ENCODE data around the gene KCND3. TPM values are rescaled to one million over a fixed set of nuclear protein-coding genes. Genes with fewer than 3 reads are reported as not detected.

The KCND3 gene
- total RNA-seq, 1 donor from 2014 or later = 0.86 TPM

- Mint-ChIP-seq H3K27me3 (ENCODE audit: low read depth) (peaks cover 42% of the 10 kb centered on the region), H3K27ac (ENCODE audit: unreplicated experiment) (no peak overlapping the region), H3K4me3 (no peak overlapping the region), H3K4me1 (no peaks in the 10 kb centered on the region), H3K36me3 (ENCODE audit: low read depth) (no peaks in the 10 kb centered on the region), H3K9me3 (no peaks in the 10 kb centered on the region)
- no peak for DNase-seq (ENCODE audit: low read depth, low spot score)
- no peak for TF ChIP-seq CTCF (conservative IDR thresholded peaks at IDR 0.05)
Observed at GRCh38 chr1:111842411-111842810, 147.1 kb downstream of the KCND3 start.

DNA sequence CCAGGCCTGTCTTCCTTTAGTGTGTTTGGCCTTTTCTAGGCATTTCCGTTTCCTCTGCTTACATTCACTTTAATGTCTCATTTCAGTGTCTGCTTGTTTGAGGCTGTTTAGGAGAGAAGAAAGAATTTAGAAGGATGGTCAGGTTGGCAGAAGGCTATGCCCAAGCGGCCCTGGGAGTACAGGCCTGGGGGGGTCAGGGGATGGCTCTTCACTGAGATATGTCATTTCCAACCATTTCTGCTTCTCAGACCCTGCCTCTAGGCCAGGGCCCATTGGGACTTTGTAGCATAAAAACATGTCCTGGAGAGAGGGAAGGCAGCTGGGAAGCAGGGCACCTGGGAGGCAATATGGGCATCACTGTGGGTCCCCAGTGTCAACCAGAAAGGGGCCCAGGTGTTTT is 147.7 kb downstream of the KCND3 start:
- Mint-ChIP-seq H3K36me3 (ENCODE audit: low read depth) (no peaks in the 10 kb centered on the region), H3K4me3 (no peak overlapping the region), H3K4me1 (no peaks in the 10 kb centered on the region), H3K27ac (ENCODE audit: unreplicated experiment) (no peak overlapping the region), H3K9me3 (no peaks in the 10 kb centered on the region), H3K27me3 (ENCODE audit: low read depth) (peaks cover 42% of the 10 kb centered on the region)
- no peak for TF ChIP-seq CTCF (conservative IDR thresholded peaks at IDR 0.05)
- no peak for DNase-seq (ENCODE audit: low read depth, low spot score)

GRCh38 chr1:111841189-111841588 is 148.3 kb downstream of the KCND3 start:
- Mint-ChIP-seq H3K4me3 (no peak overlapping the region), H3K36me3 (ENCODE audit: low read depth) (no peaks in the 10 kb centered on the region), H3K9me3 (no peaks in the 10 kb centered on the region), H3K27ac (ENCODE audit: unreplicated experiment) (no peak overlapping the region), H3K27me3 (ENCODE audit: low read depth) (peaks cover 40% of the 10 kb centered on the region), H3K4me1 (no peaks in the 10 kb centered on the region)
- TF ChIP-seq CTCF (conservative IDR thresholded peaks at IDR 0.05) = no peak
- DNase-seq (ENCODE audit: low read depth, low spot score) = no peak

DNA sequence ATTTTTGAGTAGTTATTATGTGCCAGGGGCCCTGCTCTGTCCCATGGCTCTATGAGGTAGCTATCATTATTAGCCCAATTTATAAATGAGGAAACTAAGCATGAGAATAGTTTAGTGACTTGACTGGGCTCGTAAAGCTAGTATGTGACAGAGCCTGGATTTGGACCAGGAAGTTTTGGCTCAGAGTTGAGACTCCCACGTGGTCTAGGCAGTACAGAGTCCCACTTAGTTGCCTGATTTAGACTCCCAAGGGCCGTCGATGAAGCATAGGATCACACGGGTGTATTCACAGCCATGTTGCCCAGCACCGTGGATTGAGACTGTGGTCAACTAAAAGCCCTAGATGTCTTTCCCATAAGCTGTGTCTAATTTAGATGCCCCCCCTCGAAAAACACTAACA is 152.1 kb downstream of the KCND3 start:
- Mint-ChIP-seq H3K4me1 (no peaks in the 10 kb centered on the region), H3K27ac (ENCODE audit: unreplicated experiment) (no peak overlapping the region), H3K27me3 (ENCODE audit: low read depth) (peaks cover 42% of the 10 kb centered on the region), H3K36me3 (ENCODE audit: low read depth) (no peaks in the 10 kb centered on the region), H3K9me3 (no peaks in the 10 kb centered on the region), H3K4me3 (no peak overlapping the region)
- TF ChIP-seq CTCF (conservative IDR thresholded peaks at IDR 0.05) = no peak
- no peak for DNase-seq (ENCODE audit: low read depth, low spot score)

DNA sequence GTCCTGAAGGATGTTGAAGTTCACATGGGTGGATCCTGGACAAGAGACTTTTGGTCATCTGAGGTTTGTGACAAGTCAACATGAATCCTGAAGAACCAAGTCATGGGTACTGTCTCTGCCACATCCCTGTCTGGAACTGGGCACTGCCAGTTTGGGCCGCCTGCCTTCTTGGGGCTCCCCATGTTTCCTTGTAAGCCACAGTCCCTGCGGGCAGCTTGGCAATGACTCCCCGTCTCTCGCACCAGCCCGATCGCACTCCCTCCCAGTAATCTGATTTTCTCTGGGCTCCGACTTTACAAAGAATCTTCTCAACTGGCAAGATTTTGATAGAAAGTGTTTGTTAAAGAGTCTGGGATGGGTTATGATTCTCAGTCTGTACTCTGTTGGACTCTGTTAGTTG is 153.4 kb downstream of the KCND3 start:
- H3K27ac Mint-ChIP-seq (ENCODE audit: unreplicated experiment) = no peak overlapping the region
- no peak for TF ChIP-seq CTCF (conservative IDR thresholded peaks at IDR 0.05)
- H3K36me3 Mint-ChIP-seq (ENCODE audit: low read depth) = no peaks in the 10 kb centered on the region
- no peak overlapping the region for H3K4me3 Mint-ChIP-seq
- H3K4me1 Mint-ChIP-seq = no peaks in the 10 kb centered on the region
- H3K27me3 Mint-ChIP-seq (ENCODE audit: low read depth) = peaks cover 47% of the 10 kb centered on the region
- no peak for DNase-seq (ENCODE audit: low read depth, low spot score)
- no peaks in the 10 kb centered on the region for H3K9me3 Mint-ChIP-seq

DNA sequence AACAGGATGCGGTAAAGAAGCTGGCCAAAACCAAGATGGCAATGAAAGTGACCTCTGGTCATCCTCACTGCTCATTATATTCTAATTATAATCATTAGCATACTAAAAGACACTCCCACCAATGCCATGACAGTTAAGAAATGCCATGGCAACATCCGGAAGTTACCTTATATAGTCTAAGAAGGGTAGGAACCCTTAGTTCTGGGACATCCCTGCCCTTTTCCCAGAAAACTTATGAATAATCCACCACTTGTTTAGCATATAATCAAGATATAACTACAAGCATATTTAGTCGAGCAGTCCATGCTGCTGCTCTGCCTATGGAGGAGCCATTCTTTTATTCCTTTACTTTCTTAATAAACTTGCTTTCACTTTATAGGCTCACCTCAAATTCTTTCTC is 154.0 kb downstream of the KCND3 start:
- TF ChIP-seq CTCF (conservative IDR thresholded peaks at IDR 0.05) = no peak
- no peaks in the 10 kb centered on the region for H3K4me1 Mint-ChIP-seq
- H3K9me3 Mint-ChIP-seq = no peaks in the 10 kb centered on the region

More for the DNA sequence above, 154.0 kb downstream of the KCND3 start:
- no peak for DNase-seq (ENCODE audit: low read depth, low spot score)
- Mint-ChIP-seq H3K4me3 (no peak overlapping the region), H3K27me3 (ENCODE audit: low read depth) (peaks cover 44% of the 10 kb centered on the region), H3K36me3 (ENCODE audit: low read depth) (no peaks in the 10 kb centered on the region), H3K27ac (ENCODE audit: unreplicated experiment) (no peak overlapping the region)
